CD4-positive, alpha-beta T cell (primary cell): ENCODE measurements around the gene FOXD4L3. TPM values are rescaled to one million over a fixed set of nuclear protein-coding genes. Genes with fewer than 3 reads are reported as not detected.
"Not testable (repeated sequence)": the region's sequence is repeated elsewhere in the genome, so short reads cannot be mapped to it uniquely, and the experiment has no call there.

Experiments used
- ATAC-seq: fragments of 200-7000 bp; cut with Tn5 transposase; one replicate; pipeline ENCODE4 v1.10.0; 2022; ENCODE audit warnings: mild to moderate bottlenecking; ENCODE audit not compliant: poor library complexity
- CTCF ChIA-PET: fragments of 350-600 bp; sonication (Branson Sonifier 250); formaldehyde crosslinking; loops from one replicate; lab custom pipeline; 2021; ENCODE audit warnings: antibody characterized with exemption, inconsistent platforms; lab: Charles Lee
- POLR2A ChIA-PET: fragments of 350-600 bp; sonication (Branson Sonifier 250); formaldehyde crosslinking; loops from one replicate; lab custom pipeline; 2021; ENCODE audit warnings: antibody characterized with exemption, inconsistent platforms; lab: Charles Lee
- DNase-seq, 14 experiments: peaks; one replicate each; pipeline ENCODE4 v3.0.0-alpha.2; 2013 to 2020; ENCODE audit warnings: mixed read lengths in 2 of 14
- H3K27ac ChIP-seq, 2 donors: one replicate each; pipeline versions ENCODE4 v1.5.1 to v1.7.0; 2013; ENCODE audit warnings: low read length in 2 of 2, low read depth in 1 of 2, mild to moderate bottlenecking in 1 of 2
- H3K27me3 ChIP-seq, 2 experiments: 1 replicate in 1 of 2; 2 replicates in 1 of 2; pipeline versions ENCODE4 v1.6.1 to v1.7.0; 2013; ENCODE audit warnings: low read length in 2 of 2, control low read depth in 1 of 2, mild to moderate bottlenecking in 1 of 2, moderate library complexity in 1 of 2; ENCODE audit not compliant: insufficient read depth in 2 of 2, control insufficient read depth in 1 of 2
- H3K36me3 ChIP-seq: one replicate; pipeline ENCODE4 v1.6.1; 2013; ENCODE audit warnings: low read length, control low read depth; ENCODE audit not compliant: insufficient read depth
- H3K4me1 ChIP-seq: one replicate; pipeline ENCODE4 v1.6.1; 2013; ENCODE audit warnings: low read length, control low read depth; ENCODE audit not compliant: insufficient read depth
- H3K4me3 ChIP-seq: one replicate; pipeline ENCODE4 v1.5.1; 2013; ENCODE audit warnings: mild to moderate bottlenecking, low read length, moderate library complexity
- H3K9me3 ChIP-seq, 2 experiments: 1 replicate in 1 of 2; 2 replicates in 1 of 2; pipeline versions ENCODE4 v1.6.1 to v1.7.0; 2013; ENCODE audit warnings: low read length in 2 of 2, mild to moderate bottlenecking in 2 of 2, control low read depth in 1 of 2, moderate library complexity in 1 of 2; ENCODE audit not compliant: control insufficient read depth in 1 of 2, insufficient read depth in 1 of 2
- H3K27ac Mint-ChIP-seq: one replicate; pipeline ENCODE4 v1.8.0; 2020; ENCODE audit warnings: mixed read lengths
- H3K27me3 Mint-ChIP-seq: one replicate; pipeline ENCODE4 v1.8.0; 2021; ENCODE audit warnings: mixed read lengths
- H3K36me3 Mint-ChIP-seq: one replicate; pipeline ENCODE4 v1.8.0; 2021; ENCODE audit warnings: low read depth, mixed read lengths
- H3K4me1 Mint-ChIP-seq: one replicate; pipeline ENCODE4 v1.8.0; 2021; ENCODE audit warnings: low read depth, mixed read lengths
- H3K4me3 Mint-ChIP-seq: one replicate; pipeline ENCODE4 v1.8.0; 2020; ENCODE audit warnings: mild to moderate bottlenecking, mixed read lengths
- H3K9me3 Mint-ChIP-seq: one replicate; pipeline ENCODE4 v1.8.0; 2020; ENCODE audit warnings: mixed read lengths
- intact Hi-C, 2 experiments: fragments of 100-400 bp; cut with DNase I in 1 of 2; cut with micrococcal nuclease in 1 of 2; formaldehyde crosslinking; loops; one replicate each; pipeline versions ENCODE4 v1.15.1 to v1.9.0; 2023 to 2025; cut with DNase I, micrococcal nuclease
- total RNA-seq, 174 experiments: library from RNA in 2 of 174; stranded (reverse) in 2 of 174; gene quantifications; one replicate each; pipeline ENCODE4 v1.2.3 and lab custom pipeline; 2021 to 2026

The FOXD4L3 gene
- total RNA-seq, 2 experiments from 2014 or later: not detected

DNA sequence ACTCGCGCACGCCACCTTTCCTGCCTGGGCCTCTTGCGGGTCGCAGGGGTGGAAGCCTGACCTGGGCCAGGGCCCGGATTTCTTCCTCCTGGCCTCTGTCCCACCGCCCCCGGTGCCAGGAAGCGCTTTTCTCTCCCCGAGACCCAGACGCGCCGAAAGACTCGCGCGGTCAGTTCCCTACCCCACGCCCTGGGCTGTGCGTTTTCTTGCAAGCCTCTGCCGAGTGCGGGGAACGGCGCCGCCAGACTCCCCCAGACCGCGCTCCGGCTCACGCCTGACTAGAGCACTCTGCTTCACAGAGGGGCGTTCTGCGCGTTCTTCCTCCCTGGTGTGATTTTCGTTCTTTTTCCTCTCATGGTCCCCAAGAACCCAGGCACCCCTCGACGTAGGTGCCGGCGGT lies 4.5 kb downstream of the FOXD4L3 start:
- H3K36me3 ChIP-seq, H3K4me3 ChIP-seq, H3K4me1 Mint-ChIP-seq, H3K9me3 Mint-ChIP-seq, intact Hi-C loops, H3K4me3 Mint-ChIP-seq, ATAC-seq, H3K9me3 ChIP-seq, H3K27me3 ChIP-seq, DNase-seq, H3K36me3 Mint-ChIP-seq, H3K4me1 ChIP-seq, H3K27me3 Mint-ChIP-seq, CTCF ChIA-PET, POLR2A ChIA-PET, H3K27ac Mint-ChIP-seq, H3K27ac ChIP-seq: not testable (repeated sequence)

DNA sequence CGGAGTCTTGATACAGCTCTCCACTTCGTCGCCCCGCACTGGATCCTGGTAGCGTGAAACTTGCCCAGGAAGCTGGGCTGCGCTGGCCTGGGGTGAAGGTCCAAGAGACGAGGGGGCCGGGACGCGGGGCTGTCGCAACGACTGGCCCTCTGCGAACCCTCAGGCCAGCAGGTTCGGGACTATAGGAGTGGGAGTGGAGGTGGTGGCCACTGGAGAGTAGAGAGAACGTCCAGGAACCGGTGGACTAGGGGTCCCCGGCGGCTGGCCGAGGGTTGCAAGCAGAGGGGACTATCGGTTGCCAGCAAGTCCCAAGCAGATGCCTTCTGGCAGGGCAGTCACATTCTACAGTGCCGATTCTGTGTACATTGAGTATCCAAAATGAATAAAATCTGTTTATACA lies 5.0 kb downstream of the FOXD4L3 start:
- DNase-seq, H3K27ac Mint-ChIP-seq, H3K27ac ChIP-seq, intact Hi-C loops, H3K4me3 ChIP-seq, H3K9me3 ChIP-seq, H3K36me3 Mint-ChIP-seq, H3K36me3 ChIP-seq, H3K27me3 Mint-ChIP-seq, POLR2A ChIA-PET, H3K4me1 Mint-ChIP-seq, H3K4me3 Mint-ChIP-seq, CTCF ChIA-PET, H3K27me3 ChIP-seq, H3K4me1 ChIP-seq, H3K9me3 Mint-ChIP-seq, ATAC-seq: not testable (repeated sequence)

DNA sequence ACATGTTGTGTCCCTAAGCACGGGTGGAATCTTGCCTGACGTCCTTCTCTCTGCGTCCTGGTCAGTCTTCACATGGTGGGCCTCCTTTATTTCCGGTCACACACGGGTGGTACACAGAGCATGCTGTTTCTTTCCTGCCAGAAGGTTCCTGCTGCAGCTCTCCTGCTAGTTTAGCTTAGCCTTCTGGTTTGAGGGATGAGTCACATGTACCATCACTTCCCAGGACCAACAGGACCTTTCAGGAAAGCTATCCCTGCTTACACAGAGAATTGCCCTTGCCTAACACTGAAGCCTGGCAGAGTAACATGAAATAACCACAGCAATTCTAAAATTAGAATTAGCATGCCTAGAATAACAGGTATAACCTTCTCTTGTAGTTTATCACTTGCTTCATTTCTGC lies 8.5 kb downstream of the FOXD4L3 start:
- H3K27ac Mint-ChIP-seq, H3K4me3 ChIP-seq, DNase-seq, H3K27ac ChIP-seq, H3K27me3 ChIP-seq, H3K4me3 Mint-ChIP-seq, H3K27me3 Mint-ChIP-seq, POLR2A ChIA-PET, H3K9me3 ChIP-seq, H3K4me1 Mint-ChIP-seq, H3K4me1 ChIP-seq, CTCF ChIA-PET, H3K36me3 ChIP-seq, intact Hi-C loops, H3K9me3 Mint-ChIP-seq, ATAC-seq, H3K36me3 Mint-ChIP-seq: not testable (repeated sequence)

DNA sequence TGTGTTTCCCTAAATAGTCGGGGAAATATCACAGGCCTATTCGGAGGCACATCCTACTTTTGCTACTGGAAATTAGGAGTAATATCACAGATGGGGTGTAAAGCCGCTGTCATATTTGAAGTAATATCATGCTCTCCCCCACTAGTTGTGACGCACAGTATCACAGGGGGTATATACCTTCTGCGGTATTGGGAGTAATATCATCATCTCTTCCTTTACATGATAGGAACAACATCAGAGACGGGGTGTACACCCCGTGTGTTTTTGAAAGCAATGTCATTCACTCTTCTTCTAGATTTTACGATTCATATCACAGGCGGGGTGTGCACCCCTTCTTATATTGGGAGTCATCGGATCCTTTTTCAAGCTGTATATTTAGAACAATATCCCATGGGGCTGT lies 15.5 kb downstream of the FOXD4L3 start:
- intact Hi-C loops, H3K9me3 ChIP-seq, H3K36me3 ChIP-seq, H3K4me1 ChIP-seq, H3K4me3 ChIP-seq, H3K27ac Mint-ChIP-seq, H3K27me3 ChIP-seq, CTCF ChIA-PET, H3K27me3 Mint-ChIP-seq, H3K4me3 Mint-ChIP-seq, H3K36me3 Mint-ChIP-seq, H3K4me1 Mint-ChIP-seq, H3K27ac ChIP-seq, H3K9me3 Mint-ChIP-seq, DNase-seq, POLR2A ChIA-PET: not testable (repeated sequence)
- ATAC-seq: peak; percentile 46

DNA sequence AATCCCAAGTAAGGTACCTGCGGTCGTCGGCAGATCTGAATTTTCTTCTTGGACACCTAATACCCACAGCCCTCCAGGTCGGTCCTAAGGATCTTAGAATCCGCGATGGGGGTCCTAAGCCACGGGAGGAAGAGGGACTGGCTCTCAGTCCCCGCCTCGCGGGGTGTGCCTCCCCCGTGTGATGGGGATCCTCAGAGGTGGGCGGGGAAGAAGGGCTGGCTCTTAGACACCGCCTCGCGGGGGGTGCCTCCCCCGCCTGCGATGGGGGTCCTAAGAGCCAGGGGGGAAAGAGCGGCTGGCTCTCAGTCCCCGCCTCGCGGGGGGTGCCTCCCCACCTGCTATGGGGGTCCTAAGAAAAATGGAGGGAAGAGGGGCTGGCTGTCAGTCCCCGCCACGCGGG lies 21.1 kb downstream of the FOXD4L3 start:
- DNase-seq, H3K4me3 ChIP-seq, H3K9me3 ChIP-seq, ATAC-seq, intact Hi-C loops, H3K4me1 Mint-ChIP-seq, H3K27me3 ChIP-seq, H3K27ac ChIP-seq, H3K9me3 Mint-ChIP-seq, H3K4me3 Mint-ChIP-seq, CTCF ChIA-PET, H3K36me3 ChIP-seq, H3K4me1 ChIP-seq, H3K27me3 Mint-ChIP-seq, H3K36me3 Mint-ChIP-seq, H3K27ac Mint-ChIP-seq, POLR2A ChIA-PET: not testable (repeated sequence)

DNA sequence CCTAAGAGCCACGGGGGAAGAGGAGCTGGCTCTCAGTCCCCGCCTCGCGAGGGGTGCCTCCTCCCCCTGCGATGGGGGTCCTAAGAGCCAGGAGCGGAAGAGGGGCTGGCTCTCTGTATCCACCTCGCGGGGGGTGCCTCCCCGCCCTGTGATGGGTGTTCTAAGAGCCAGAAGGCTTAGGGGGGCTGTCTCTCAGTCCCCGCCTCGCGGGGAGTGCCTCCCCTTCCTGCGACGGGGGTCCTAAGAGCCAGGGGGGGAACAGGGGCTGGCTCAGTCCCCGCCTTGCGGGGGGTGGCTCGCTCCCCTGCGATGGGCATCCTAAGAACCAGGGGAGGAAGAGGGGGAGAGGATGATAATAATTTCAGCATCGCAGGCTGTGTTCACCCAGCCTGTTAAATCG lies 21.9 kb downstream of the FOXD4L3 start:
- H3K4me3 Mint-ChIP-seq, POLR2A ChIA-PET, H3K4me3 ChIP-seq, intact Hi-C loops, DNase-seq, H3K27me3 Mint-ChIP-seq, ATAC-seq, H3K27me3 ChIP-seq, H3K4me1 ChIP-seq, H3K9me3 Mint-ChIP-seq, H3K36me3 ChIP-seq, H3K36me3 Mint-ChIP-seq, H3K27ac Mint-ChIP-seq, H3K9me3 ChIP-seq, CTCF ChIA-PET, H3K27ac ChIP-seq, H3K4me1 Mint-ChIP-seq: not testable (repeated sequence)

DNA sequence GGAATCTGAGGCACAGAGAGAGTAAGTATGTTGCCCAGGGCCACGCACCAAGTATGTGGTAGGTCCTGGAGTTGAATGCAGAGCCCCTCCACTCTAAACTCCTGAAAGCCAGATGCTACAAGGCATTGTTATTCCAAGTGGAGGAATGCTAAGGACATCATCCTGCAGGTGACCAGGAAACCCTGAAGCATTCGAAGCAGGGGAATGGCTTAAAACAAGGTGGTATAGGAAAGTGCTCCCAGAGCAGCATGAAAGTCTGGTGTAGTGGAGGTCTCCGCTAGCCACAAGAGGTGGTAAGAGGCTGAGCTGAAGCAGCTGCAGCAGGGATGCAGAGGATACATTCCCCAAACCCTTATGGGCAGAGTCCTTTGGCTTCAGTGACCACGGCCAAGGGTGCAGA lies 26.4 kb downstream of the FOXD4L3 start:
- POLR2A ChIA-PET, H3K36me3 ChIP-seq, H3K9me3 ChIP-seq, H3K27me3 Mint-ChIP-seq, intact Hi-C loops, H3K27me3 ChIP-seq, DNase-seq, H3K4me1 ChIP-seq, H3K4me3 ChIP-seq, CTCF ChIA-PET, H3K9me3 Mint-ChIP-seq, H3K4me1 Mint-ChIP-seq, H3K27ac Mint-ChIP-seq, H3K27ac ChIP-seq, H3K4me3 Mint-ChIP-seq, ATAC-seq, H3K36me3 Mint-ChIP-seq: not testable (repeated sequence)
